PFSK-1 (cell line): ENCODE data around the gene BROX.

Experiments
- FOXP2 ChIP-seq: optimal IDR thresholded peaks from 2 replicates; pipeline ENCODE3; 2011; ENCODE audit warnings: borderline replicate concordance, control low read depth, inconsistent platforms; ENCODE audit not compliant: insufficient read depth; ENCODE audit errors: extremely low read length, extremely low read depth
- POLR2AphosphoS5 ChIP-seq: IDR thresholded peaks from 2 replicates; pipeline ENCODE4 v1.6.1; 2012; ENCODE audit warnings: low read depth, mild to moderate bottlenecking, control low read depth, low read length, moderate library complexity
- SIN3A ChIP-seq: IDR thresholded peaks from 2 replicates; pipeline ENCODE4 v1.6.1; 2012; ENCODE audit warnings: mild to moderate bottlenecking, low read length, moderate library complexity, borderline replicate concordance; ENCODE audit not compliant: insufficient read depth
- TAF1 ChIP-seq: IDR thresholded peaks from 2 replicates; pipeline ENCODE4 v1.6.1; 2012; ENCODE audit warnings: low read length, control low read depth, borderline replicate concordance; ENCODE audit not compliant: insufficient read depth
- TF ChIP-seq, protein P1 (sequence below), 2 experiments: IDR thresholded peaks; 2 replicates each; pipeline versions ENCODE4 v1.6.1 to v1.8.0; 2011 to 2012; ENCODE audit warnings: low read depth in 2 of 2, low read length in 2 of 2, control low read depth in 1 of 2, inconsistent platforms in 1 of 2, mild to moderate bottlenecking in 1 of 2, moderate library complexity in 1 of 2; ENCODE audit not compliant: insufficient read depth in 1 of 2

The BROX gene

DNA sequence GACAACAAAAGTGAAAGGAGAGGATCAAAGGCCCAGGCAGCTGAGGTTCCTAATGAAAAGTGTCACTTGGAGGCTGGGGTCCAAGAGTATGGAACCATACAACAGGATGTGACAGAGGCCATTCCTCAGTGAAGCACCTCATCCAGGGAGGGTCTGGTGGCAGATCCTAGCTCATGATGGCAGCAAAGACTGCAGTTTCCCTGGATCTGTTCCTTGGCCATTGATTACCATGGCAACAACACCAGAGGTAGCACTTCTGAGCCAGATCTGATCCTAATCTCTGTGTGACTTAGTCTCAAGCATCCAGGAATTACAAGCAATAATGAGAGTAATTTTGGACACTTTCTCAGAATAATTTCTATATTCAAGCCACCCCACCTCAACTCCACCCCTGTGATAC, 37.6 kb downstream of the BROX start:
- TF ChIP-seq FOXP2: no peak
- TF ChIP-seq SIN3A: no peak
- no peak for TF ChIP-seq TAF1
- no peak for TF ChIP-seq POLR2AphosphoS5
- TF ChIP-seq, protein P1, sequence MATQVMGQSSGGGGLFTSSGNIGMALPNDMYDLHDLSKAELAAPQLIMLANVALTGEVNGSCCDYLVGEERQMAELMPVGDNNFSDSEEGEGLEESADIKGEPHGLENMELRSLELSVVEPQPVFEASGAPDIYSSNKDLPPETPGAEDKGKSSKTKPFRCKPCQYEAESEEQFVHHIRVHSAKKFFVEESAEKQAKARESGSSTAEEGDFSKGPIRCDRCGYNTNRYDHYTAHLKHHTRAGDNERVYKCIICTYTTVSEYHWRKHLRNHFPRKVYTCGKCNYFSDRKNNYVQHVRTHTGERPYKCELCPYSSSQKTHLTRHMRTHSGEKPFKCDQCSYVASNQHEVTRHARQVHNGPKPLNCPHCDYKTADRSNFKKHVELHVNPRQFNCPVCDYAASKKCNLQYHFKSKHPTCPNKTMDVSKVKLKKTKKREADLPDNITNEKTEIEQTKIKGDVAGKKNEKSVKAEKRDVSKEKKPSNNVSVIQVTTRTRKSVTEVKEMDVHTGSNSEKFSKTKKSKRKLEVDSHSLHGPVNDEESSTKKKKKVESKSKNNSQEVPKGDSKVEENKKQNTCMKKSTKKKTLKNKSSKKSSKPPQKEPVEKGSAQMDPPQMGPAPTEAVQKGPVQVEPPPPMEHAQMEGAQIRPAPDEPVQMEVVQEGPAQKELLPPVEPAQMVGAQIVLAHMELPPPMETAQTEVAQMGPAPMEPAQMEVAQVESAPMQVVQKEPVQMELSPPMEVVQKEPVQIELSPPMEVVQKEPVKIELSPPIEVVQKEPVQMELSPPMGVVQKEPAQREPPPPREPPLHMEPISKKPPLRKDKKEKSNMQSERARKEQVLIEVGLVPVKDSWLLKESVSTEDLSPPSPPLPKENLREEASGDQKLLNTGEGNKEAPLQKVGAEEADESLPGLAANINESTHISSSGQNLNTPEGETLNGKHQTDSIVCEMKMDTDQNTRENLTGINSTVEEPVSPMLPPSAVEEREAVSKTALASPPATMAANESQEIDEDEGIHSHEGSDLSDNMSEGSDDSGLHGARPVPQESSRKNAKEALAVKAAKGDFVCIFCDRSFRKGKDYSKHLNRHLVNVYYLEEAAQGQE (IDR thresholded peaks at IDR 0.05; ENCODE audit: insufficient read depth in 1 of 2, low read depth in 2 of 2, low read length in 2 of 2): no peak

DNA sequence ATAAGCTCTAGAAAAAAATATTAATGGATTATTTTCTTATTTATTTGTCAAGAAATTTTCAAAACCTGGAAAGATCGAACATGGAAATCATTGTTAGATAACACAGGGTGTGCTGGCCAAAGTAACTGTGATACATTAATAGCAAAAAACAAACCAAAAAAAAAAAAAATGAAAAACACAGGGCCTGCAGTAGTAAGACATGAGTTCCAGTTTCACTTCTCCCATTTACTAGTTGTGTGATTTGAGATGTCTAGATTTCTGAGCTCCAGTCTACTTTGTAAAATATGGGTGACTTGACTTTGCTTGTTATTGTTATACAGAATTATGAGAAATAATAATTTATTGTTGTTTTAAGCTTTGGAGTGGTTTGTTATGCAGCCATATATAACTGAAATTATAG, 38.3 kb downstream of the BROX start:
- TF ChIP-seq, protein P1 (IDR thresholded peaks at IDR 0.05; ENCODE audit: insufficient read depth in 1 of 2, low read depth in 2 of 2, low read length in 2 of 2): no peak
- TF ChIP-seq TAF1 (no peak), FOXP2 (no peak), SIN3A (no peak), POLR2AphosphoS5 (no peak)

DNA sequence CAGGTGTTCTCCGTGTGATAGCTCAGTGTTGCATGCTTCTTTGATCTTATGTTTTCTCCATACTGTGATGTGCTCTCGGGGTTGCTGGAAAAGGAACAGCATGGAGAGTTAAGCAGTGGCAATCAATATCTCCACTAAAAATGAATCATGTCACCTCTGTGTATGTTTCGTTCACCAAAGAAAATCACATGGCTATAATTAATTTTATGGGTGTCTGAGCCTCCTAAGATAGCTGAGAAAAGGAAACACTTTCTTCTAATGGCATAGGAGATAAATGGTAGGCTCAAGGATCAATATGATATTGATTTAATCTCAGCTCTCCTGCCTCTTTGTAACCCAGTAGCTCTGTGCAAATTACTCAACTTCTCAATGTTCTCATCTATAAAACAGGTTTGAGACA, 38.9 kb downstream of the BROX start:
- no peak for TF ChIP-seq FOXP2
- no peak for TF ChIP-seq POLR2AphosphoS5
- no peak for TF ChIP-seq TAF1
- no peak for TF ChIP-seq SIN3A
- TF ChIP-seq, protein P1 (IDR thresholded peaks at IDR 0.05; ENCODE audit: insufficient read depth in 1 of 2, low read depth in 2 of 2, low read length in 2 of 2): no peak

DNA sequence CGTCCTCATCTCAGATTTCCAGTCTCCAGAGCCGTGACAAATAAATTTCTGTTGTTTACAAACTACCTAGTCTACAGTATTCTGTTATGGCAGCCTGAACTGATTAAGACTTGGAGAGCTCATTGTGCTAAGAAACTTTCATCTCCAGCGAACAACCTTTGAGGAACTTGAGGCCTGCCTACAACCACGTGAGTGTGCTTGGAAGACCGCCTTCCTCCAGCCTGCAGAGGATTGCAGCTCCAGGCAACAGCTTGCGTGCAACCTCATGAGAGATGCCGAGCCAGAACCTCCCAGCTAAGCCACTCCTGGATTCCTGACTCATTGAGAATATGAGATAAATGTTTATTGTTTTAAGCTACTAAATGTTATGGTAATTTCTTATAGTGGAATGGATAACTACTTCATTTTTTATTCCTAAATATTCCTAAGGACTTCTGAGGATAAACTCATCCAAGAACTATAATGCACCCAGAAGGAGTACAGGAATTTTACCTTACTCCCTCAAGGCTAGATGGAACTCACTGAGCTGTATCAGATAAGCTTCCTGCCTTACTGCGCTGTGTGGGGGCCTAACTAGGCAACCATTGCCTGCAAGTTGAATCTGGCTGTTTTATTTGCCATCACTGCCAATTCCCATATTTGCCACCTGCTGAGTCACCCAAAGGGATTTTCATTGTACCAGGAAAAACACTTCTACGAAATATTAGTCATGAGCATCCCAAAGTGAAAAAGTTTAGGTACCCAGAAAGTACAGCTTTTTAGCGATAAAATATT, 42.2 kb downstream of the BROX start:
- TF ChIP-seq FOXP2 (no peak), TAF1 (no peak), SIN3A (no peak), POLR2AphosphoS5 (no peak)
- TF ChIP-seq, protein P1 (IDR thresholded peaks at IDR 0.05; ENCODE audit: insufficient read depth in 1 of 2, low read depth in 2 of 2, low read length in 2 of 2): no peak
